HUES48 (cell line): ENCODE data around the gene KCNMA1.

ENCODE experiments used
- H3K27ac ChIP-seq: one replicate; pipeline ENCODE4 v1.7.0; 2013; ENCODE audit warnings: low read depth, low read length, inconsistent platforms
- H3K27me3 ChIP-seq: 2 replicates; pipeline ENCODE4 v1.6.1; 2013; ENCODE audit warnings: mild to moderate bottlenecking, low read length; ENCODE audit not compliant: control insufficient read depth, insufficient read depth
- H3K36me3 ChIP-seq: 2 replicates; pipeline ENCODE4 v1.6.1; 2013; ENCODE audit warnings: low read length; ENCODE audit not compliant: control insufficient read depth, insufficient read depth
- H3K4me1 ChIP-seq: 2 replicates; pipeline ENCODE4 v1.6.1; 2013; ENCODE audit warnings: mild to moderate bottlenecking, low read length; ENCODE audit not compliant: control insufficient read depth, insufficient read depth
- H3K4me3 ChIP-seq: 2 replicates; pipeline ENCODE4 v1.5.1; 2013; ENCODE audit warnings: mild to moderate bottlenecking, low read depth, low read length
- H3K9ac ChIP-seq: 2 replicates; pipeline ENCODE4 v1.6.1; 2013; ENCODE audit warnings: mild to moderate bottlenecking, low read depth, low read length, moderate library complexity
- H3K9me3 ChIP-seq: 2 replicates; pipeline ENCODE4 v1.6.1; 2013; ENCODE audit warnings: low read length; ENCODE audit not compliant: control insufficient read depth, insufficient read depth

The KCNMA1 gene

DNA sequence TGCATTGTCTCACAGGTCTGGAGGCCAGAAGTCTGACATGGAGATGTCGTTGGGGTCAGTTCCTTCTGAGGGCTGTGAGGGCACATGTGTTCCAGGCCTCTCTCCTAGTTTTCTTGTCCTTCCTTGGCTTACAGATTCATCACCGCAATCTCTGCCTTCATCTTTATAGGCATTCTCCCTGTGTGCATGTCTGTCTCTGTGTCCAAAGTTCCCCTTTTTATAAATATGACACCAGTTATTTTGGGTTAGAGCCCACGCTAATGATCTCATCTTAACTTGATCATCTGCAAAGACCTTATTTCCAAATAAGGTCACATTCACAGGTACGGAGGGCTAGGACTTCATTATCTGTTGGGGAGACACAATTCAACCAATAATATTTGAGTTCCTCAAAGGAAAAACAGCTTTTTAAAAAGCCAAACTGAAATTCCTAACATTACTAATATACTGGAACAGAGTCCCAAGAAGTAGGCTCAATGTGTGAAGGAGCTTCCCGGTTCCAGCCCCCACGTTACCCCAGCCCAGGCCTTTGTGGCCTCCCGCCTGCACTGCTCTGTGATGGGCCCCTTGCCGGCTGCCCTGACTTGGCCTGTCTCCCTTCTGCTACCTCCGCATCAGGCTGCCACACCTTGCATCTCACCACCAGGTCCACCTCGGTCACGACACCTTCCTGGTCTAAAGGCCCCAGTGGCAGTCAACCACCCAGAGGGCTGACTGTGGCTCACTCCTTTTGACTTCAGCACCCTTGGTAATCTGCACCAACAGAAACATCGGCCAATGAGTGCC is 142.7 kb downstream of the KCNMA1 start:
- H3K4me3 ChIP-seq: no peak overlapping the region
- H3K9me3 ChIP-seq: no peaks in the 10 kb centered on the region
- H3K27ac ChIP-seq: no peak overlapping the region
- H3K9ac ChIP-seq: no peak overlapping the region
- peaks cover 4% of the 10 kb centered on the region; the same call in 1 of the 2 replicates for H3K4me1 ChIP-seq
- H3K27me3 ChIP-seq: no peaks in the 10 kb centered on the region
- no peaks in the 10 kb centered on the region for H3K36me3 ChIP-seq

- no peaks in the 10 kb centered on the region for H3K27me3 ChIP-seq
- peaks cover 4% of the 10 kb centered on the region; the same call in 1 of the 2 replicates for H3K4me1 ChIP-seq
- no peaks in the 10 kb centered on the region for H3K9me3 ChIP-seq
- no peak overlapping the region for H3K27ac ChIP-seq
- H3K36me3 ChIP-seq: no peaks in the 10 kb centered on the region
- no peak overlapping the region for H3K9ac ChIP-seq
- H3K4me3 ChIP-seq: no peak overlapping the region
These were observed 143.3 kb downstream of the KCNMA1 start for GRCh38 chr10:77494327-77494726.

- H3K9ac ChIP-seq: no peak overlapping the region
- H3K9me3 ChIP-seq: no peaks in the 10 kb centered on the region
- H3K27me3 ChIP-seq: no peaks in the 10 kb centered on the region
- H3K4me3 ChIP-seq: no peak overlapping the region
- H3K4me1 ChIP-seq: peaks cover 4% of the 10 kb centered on the region; the same call in 1 of the 2 replicates
- no peak overlapping the region for H3K27ac ChIP-seq
- no peaks in the 10 kb centered on the region for H3K36me3 ChIP-seq
These were observed 143.8 kb downstream of the KCNMA1 start for GRCh38 chr10:77493851-77494261.

GRCh38 chr10:77493239-77493806 is 144.3 kb downstream of the KCNMA1 start:
- H3K27ac ChIP-seq: no peak overlapping the region
- no peaks in the 10 kb centered on the region for H3K36me3 ChIP-seq
- no peaks in the 10 kb centered on the region for H3K27me3 ChIP-seq
- no peaks in the 10 kb centered on the region for H3K9me3 ChIP-seq
- H3K4me1 ChIP-seq: peaks cover 3% of the 10 kb centered on the region; the same call in 1 of the 2 replicates
- no peak overlapping the region for H3K4me3 ChIP-seq
- H3K9ac ChIP-seq: no peak overlapping the region

- Histone ChIP-seq H3K4me1 (no peaks in the 10 kb centered on the region), H3K27me3 (no peaks in the 10 kb centered on the region), H3K36me3 (no peaks in the 10 kb centered on the region), H3K9ac (no peak overlapping the region), H3K27ac (no peak overlapping the region), H3K4me3 (no peak overlapping the region), H3K9me3 (no peaks in the 10 kb centered on the region)
These were observed 145.1 kb downstream of the KCNMA1 start for GRCh38 chr10:77492368-77492994.

DNA sequence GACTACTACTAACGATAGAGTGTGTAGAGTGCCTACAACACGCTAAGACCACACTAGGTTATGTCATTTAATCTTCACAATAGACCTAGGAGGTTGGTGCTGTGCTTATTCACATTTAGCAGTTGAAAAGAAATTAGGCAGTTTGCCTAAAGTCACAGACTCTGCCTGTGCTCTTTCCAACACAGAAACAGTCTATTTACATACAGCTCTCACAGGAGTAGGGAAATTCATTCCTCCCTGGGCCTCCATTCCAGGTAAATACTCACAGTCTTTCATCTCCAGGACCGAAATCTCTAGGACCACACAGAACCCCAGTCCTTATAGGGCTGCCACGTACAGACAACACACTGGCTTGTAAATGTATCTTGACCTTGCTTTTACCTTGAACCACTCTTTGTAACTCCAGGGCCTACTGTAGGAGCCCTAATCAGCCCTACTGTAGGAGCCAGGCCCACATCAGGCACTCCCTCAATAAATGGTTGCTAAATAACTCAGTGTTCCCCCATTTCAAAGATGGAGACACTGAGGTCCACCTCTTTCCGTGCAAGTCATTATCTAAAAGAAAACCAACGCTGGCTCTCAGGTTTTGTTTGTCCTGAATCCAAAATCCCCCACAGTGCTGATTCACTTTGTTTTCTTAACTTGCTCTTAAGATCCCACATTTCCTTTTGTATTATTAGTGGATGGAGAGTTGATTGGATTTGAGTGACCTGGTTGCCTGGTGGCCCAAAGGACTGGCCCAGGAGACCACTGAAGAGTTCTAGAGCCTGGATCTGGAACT is 146.9 kb downstream of the KCNMA1 start:
- Histone ChIP-seq H3K9ac (no peak overlapping the region), H3K4me3 (no peak overlapping the region), H3K27me3 (no peaks in the 10 kb centered on the region), H3K9me3 (no peaks in the 10 kb centered on the region), H3K27ac (no peak overlapping the region), H3K4me1 (no peaks in the 10 kb centered on the region), H3K36me3 (no peaks in the 10 kb centered on the region)

GRCh38 chr10:77486517-77486916 is 151.1 kb downstream of the KCNMA1 start:
- Histone ChIP-seq H3K9me3 (no peaks in the 10 kb centered on the region), H3K27ac (no peak overlapping the region), H3K4me3 (no peak overlapping the region), H3K9ac (no peak overlapping the region), H3K36me3 (no peaks in the 10 kb centered on the region), H3K4me1 (no peaks in the 10 kb centered on the region), H3K27me3 (no peaks in the 10 kb centered on the region)

DNA sequence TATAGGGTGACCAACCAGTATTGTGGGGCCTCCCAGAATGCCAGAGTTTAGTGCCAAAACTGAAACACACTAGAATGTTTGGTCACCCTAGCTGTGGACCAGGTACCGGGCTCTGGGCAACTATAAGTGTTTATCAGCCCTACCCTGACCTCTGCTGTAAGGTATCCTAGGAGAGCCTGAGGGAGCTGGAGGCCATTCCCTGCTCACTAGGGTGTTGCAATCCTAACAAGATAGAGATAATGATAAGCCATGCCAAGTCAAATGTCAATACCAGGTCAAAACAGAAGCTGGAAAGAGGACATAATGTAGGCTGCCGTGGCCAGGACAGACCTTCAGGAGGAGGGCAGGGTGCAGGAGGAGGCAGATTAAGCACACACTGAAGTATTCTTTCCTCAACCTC is 151.8 kb downstream of the KCNMA1 start:
- H3K27ac ChIP-seq: no peak overlapping the region
- no peaks in the 10 kb centered on the region for H3K36me3 ChIP-seq
- no peaks in the 10 kb centered on the region for H3K27me3 ChIP-seq
- no peaks in the 10 kb centered on the region for H3K9me3 ChIP-seq
- no peak overlapping the region for H3K9ac ChIP-seq
- H3K4me3 ChIP-seq: no peak overlapping the region
- no peaks in the 10 kb centered on the region for H3K4me1 ChIP-seq

DNA sequence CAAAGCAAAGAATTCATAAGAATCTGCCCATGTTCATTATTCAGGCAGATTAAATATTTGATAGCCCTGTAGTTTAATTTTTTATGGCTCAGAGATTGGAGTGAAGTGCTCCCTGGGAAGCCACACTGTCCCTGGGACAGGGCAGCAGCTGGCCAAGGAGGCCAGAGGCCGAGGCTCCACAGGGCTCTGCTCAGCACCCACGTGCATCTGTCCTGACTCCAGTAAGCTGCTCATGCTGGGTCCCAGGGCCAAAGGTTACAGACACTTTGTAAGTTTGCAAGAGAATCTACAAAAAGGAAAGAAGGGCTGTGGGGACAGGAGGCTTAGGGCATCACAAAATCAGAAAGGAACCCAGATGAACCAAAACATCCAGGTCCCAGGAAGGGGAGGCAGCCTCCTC is 155.5 kb downstream of the KCNMA1 start:
- no peaks in the 10 kb centered on the region for H3K9me3 ChIP-seq
- no peaks in the 10 kb centered on the region; the same call in 1 of the 2 replicates for H3K4me1 ChIP-seq
- H3K36me3 ChIP-seq: no peaks in the 10 kb centered on the region
- H3K27me3 ChIP-seq: no peaks in the 10 kb centered on the region
- H3K9ac ChIP-seq: no peak overlapping the region
- H3K27ac ChIP-seq: no peak overlapping the region
- H3K4me3 ChIP-seq: no peak overlapping the region

- Histone ChIP-seq H3K36me3 (no peaks in the 10 kb centered on the region), H3K4me3 (no peak overlapping the region), H3K4me1 (no peaks in the 10 kb centered on the region; the same call in 1 of the 2 replicates), H3K27me3 (no peaks in the 10 kb centered on the region), H3K9me3 (no peaks in the 10 kb centered on the region), H3K9ac (no peak overlapping the region), H3K27ac (no peak overlapping the region)
These were observed 158.0 kb downstream of the KCNMA1 start for GRCh38 chr10:77479586-77479985.
